A549 (cell line): ENCODE data around the gene ZNF821. TPM values are rescaled to one million over a fixed set of nuclear protein-coding genes. Genes with fewer than 3 reads are reported as not detected.
A peak's percentile ranks its signal among the peaks of the same experiment; 100 is the strongest.

Source experiments
- ATAC-seq, 2 experiments: fragments of 200-7000 bp in 1 of 2; fragments of >200 bp in 1 of 2; cut with Nextera tagmentation in 1 of 2; cut with Tn5 transposase in 1 of 2; 3 replicates each; pipeline versions ENCODE4 v1.8.0 to v1.9.1; 2018 to 2020; ENCODE audit warnings: mild to moderate bottlenecking in 1 of 2, moderate library complexity in 1 of 2
- CTCF ChIA-PET: fragments of 300-600 bp; sonication (Branson Sonifier 250); formaldehyde crosslinking; extraction: SDS; loops from one replicate; lab custom pipeline; 2021; ENCODE audit warnings: antibody characterized with exemption, inconsistent platforms; lab: Yijun Ruan, JAX
- POLR2A ChIA-PET: fragments of 350-600 bp; formaldehyde crosslinking; extraction: SDS; loops from one replicate; lab custom pipeline; 2021; ENCODE audit warnings: antibody characterized with exemption, inconsistent platforms; lab: Yijun Ruan, JAX
- DNase-seq, 2 experiments: peaks; one replicate each; pipeline versions ENCODE4 v3.0.0 to v3.0.0-alpha.2; 2011 to 2016; ENCODE audit warnings: low read depth in 1 of 2, low spot score in 1 of 2
- FAIRE-seq: peaks from 2 replicates; lab custom pipeline; 2011; peaks lifted over from hg19 to GRCh38; lab: Jason Lieb, UNC
- H3K27ac ChIP-seq, 2 experiments: fragments of >200 bp; sonication (Bioruptor Twin); formaldehyde crosslinking; 3 replicates each; pipeline ENCODE4 v1.5.1; 2016 to 2017
- H3K4me1 ChIP-seq: fragments of >200 bp; sonication (Bioruptor Twin); formaldehyde crosslinking; 3 replicates; pipeline ENCODE4 v1.6.1; 2016
- H3K4me2 ChIP-seq: fragments of >200 bp; sonication (Bioruptor Twin); formaldehyde crosslinking; 3 replicates; pipeline ENCODE4 v1.6.1; 2016
- H3K4me3 ChIP-seq: fragments of >200 bp; sonication (Bioruptor Twin); formaldehyde crosslinking; 3 replicates; pipeline ENCODE4 v1.5.1; 2016
- H3K9me3 ChIP-seq: fragments of >200 bp; sonication (Bioruptor Twin); formaldehyde crosslinking; 3 replicates; pipeline ENCODE4 v1.6.1; 2016
- BHLHE40 ChIP-seq: IDR thresholded peaks from 2 replicates; pipeline ENCODE4 v1.6.1; 2012; ENCODE audit warnings: low read depth, low read length, inconsistent platforms
- CBX8 ChIP-seq: fragments of 200-600 bp; sonication (generic); IDR thresholded peaks from 2 replicates; pipeline ENCODE4 v1.6.1; 2016
- CEBPB ChIP-seq, 2 experiments: fragments of >200 bp in 1 of 2; sonication (Bioruptor Twin) in 1 of 2; formaldehyde crosslinking in 1 of 2; IDR thresholded peaks; 2 replicates each; pipeline ENCODE4 v1.6.1; 2012 to 2016
- EHMT2 ChIP-seq: fragments of 200-600 bp; sonication (generic); IDR thresholded peaks from 2 replicates; pipeline ENCODE4 v1.6.1; 2016; ENCODE audit warnings: antibody characterized with exemption, low read depth, mild to moderate bottlenecking, moderate library complexity
- EP300 ChIP-seq, 2 experiments: fragments of >200 bp; sonication (Bioruptor Twin); formaldehyde crosslinking; IDR thresholded peaks; 2 replicates in 1 of 2; 3 replicates in 1 of 2; pipeline ENCODE4 v1.6.1; 2016 to 2017
- FOSB ChIP-seq: fragments of 250-450 bp; sonication (Bioruptor Pico); IDR thresholded peaks from 2 replicates; pipeline ENCODE4 v1.5.0; 2020; ENCODE audit warnings: mild to moderate bottlenecking, moderate library complexity
- FOSL2 ChIP-seq, 2 experiments: fragments of 450-650 bp in 1 of 2; fragments of >200 bp in 1 of 2; sonication (Bioruptor Twin) in 1 of 2; formaldehyde crosslinking; IDR thresholded peaks; 2 replicates each; pipeline versions ENCODE4 v1.5.0 to v1.6.1; 2016 to 2020; ENCODE audit warnings: mild to moderate bottlenecking in 1 of 2, moderate library complexity in 1 of 2
- GATA3 ChIP-seq: IDR thresholded peaks from 2 replicates; pipeline ENCODE4 v1.6.1; 2012; ENCODE audit warnings: borderline replicate concordance
- HDAC2 ChIP-seq: fragments of 200-600 bp; sonication (generic); IDR thresholded peaks from 2 replicates; pipeline ENCODE4 v1.6.1; 2016
- HOXB13 ChIP-seq: fragments of 250-450 bp; sonication (Bioruptor Pico); IDR thresholded peaks from 2 replicates; pipeline ENCODE4 v1.5.0; 2020; ENCODE audit warnings: low read depth, mild to moderate bottlenecking, moderate library complexity
- JUN ChIP-seq, 2 experiments: fragments of >200 bp; sonication (Bioruptor Twin); formaldehyde crosslinking; IDR thresholded peaks; 2 replicates in 1 of 2; 3 replicates in 1 of 2; pipeline ENCODE4 v1.6.1; 2016 to 2017
- JUNB ChIP-seq: fragments of >200 bp; sonication (Bioruptor Twin); formaldehyde crosslinking; IDR thresholded peaks from 2 replicates; pipeline ENCODE4 v1.6.1; 2016
- KDM5A ChIP-seq: fragments of 200-600 bp; sonication (generic); IDR thresholded peaks from 2 replicates; pipeline ENCODE4 v1.6.1; 2016; ENCODE audit warnings: antibody characterized with exemption, mild to moderate bottlenecking
- MAFK ChIP-seq: fragments of 450-650 bp; IDR thresholded peaks from 2 replicates; pipeline ENCODE4 v1.6.1; 2014; ENCODE audit not compliant: partially characterized antibody
- NFE2L2 ChIP-seq: fragments of 150-350 bp; conservative IDR thresholded peaks from 2 replicates; pipeline ENCODE4 v1.6.1; 2014; ENCODE audit warnings: low read length
- NPAS2 ChIP-seq: fragments of 250-450 bp; sonication (Bioruptor Pico); IDR thresholded peaks from 2 replicates; pipeline ENCODE4 v1.8.0; 2022; ENCODE audit warnings: mild to moderate bottlenecking, moderate library complexity, borderline replicate concordance
- PHF8 ChIP-seq: fragments of 200-600 bp; sonication (generic); IDR thresholded peaks from 2 replicates; pipeline ENCODE4 v1.6.1; 2016; ENCODE audit warnings: low read depth, mild to moderate bottlenecking, antibody characterized with exemption, moderate library complexity, borderline replicate concordance
- POLR2A ChIP-seq: IDR thresholded peaks from 2 replicates; pipeline ENCODE4 v1.6.1; 2012; ENCODE audit warnings: mild to moderate bottlenecking, low read length
- RFX5 ChIP-seq: fragments of 450-650 bp; IDR thresholded peaks from 2 replicates; pipeline ENCODE4 v1.7.1; 2014; ENCODE audit warnings: antibody characterized with exemption, mild to moderate bottlenecking, moderate library complexity
- RNF2 ChIP-seq: fragments of 200-600 bp; sonication (generic); IDR thresholded peaks from 2 replicates; pipeline ENCODE4 v1.6.1; 2016; ENCODE audit warnings: low read depth, mild to moderate bottlenecking, antibody characterized with exemption, moderate library complexity, borderline replicate concordance
- SREBF2 ChIP-seq: fragments of 450-650 bp; IDR thresholded peaks from 2 replicates; pipeline ENCODE4 v1.6.1; 2014; ENCODE audit warnings: mild to moderate bottlenecking, moderate library complexity
- TFCP2L1 ChIP-seq: fragments of 250-450 bp; sonication (Bioruptor Pico); IDR thresholded peaks from 2 replicates; pipeline ENCODE4 v1.5.0; 2021; ENCODE audit warnings: mild to moderate bottlenecking
- TP53 ChIP-seq: fragments of 250-450 bp; sonication (Bioruptor Pico); IDR thresholded peaks from 2 replicates; pipeline ENCODE4 v1.5.0; 2021; ENCODE audit warnings: mild to moderate bottlenecking, moderate library complexity
- ZC3H11A ChIP-seq: fragments of 450-650 bp; IDR thresholded peaks from 2 replicates; pipeline ENCODE4 v1.6.1; 2014; ENCODE audit warnings: antibody characterized with exemption, mild to moderate bottlenecking
- WGBS: methylation state at CpG from one replicate; pipeline ENCODE4 v1.1.6; 2017; ENCODE audit errors: missing lambda C conversion rate; 5-methylcytosine and 5-hydroxymethylcytosine counted together
- polyA plus RNA-seq, 4 experiments: library from polyadenylated mRNA; depleted of rRNA in 3 of 4; stranded (reverse); fragments of >200 nt; fragmentation: RNase III in 1 of 4; extraction: RNeasy Plus Mini Kit Qiagen cat#74134 plus additional on column Dnase treatment in 1 of 4; gene quantifications; 2 replicates in 3 of 4; 3 replicates in 1 of 4; pipeline ENCODE4 v1.2.3, GENCODE V29; 2011 to 2017
- TF ChIP-seq, protein P1 (sequence below): fragments of >200 bp; sonication (Bioruptor Twin); formaldehyde crosslinking; IDR thresholded peaks from 2 replicates; pipeline ENCODE4 v1.6.1; 2016
- TF ChIP-seq, protein P2 (sequence below): fragments of 150-350 bp; IDR thresholded peaks from 2 replicates; pipeline ENCODE4 v1.6.1; 2014; ENCODE audit warnings: low read depth, mild to moderate bottlenecking, low read length
- TF ChIP-seq, protein P3 (sequence below): fragments of 450-650 bp; IDR thresholded peaks from 2 replicates; pipeline ENCODE4 v1.6.1; 2014; ENCODE audit warnings: antibody characterized with exemption
- TF ChIP-seq, protein P4 (sequence below): fragments of >200 bp; sonication (Bioruptor Twin); formaldehyde crosslinking; IDR thresholded peaks from 3 replicates; pipeline ENCODE4 v1.5.1; 2016

Gene ZNF821
- polyA plus RNA-seq, 2 of the 4 experiments (the other 2 are of a cell fraction), result 3.8 to 4.5 TPM

DNA sequence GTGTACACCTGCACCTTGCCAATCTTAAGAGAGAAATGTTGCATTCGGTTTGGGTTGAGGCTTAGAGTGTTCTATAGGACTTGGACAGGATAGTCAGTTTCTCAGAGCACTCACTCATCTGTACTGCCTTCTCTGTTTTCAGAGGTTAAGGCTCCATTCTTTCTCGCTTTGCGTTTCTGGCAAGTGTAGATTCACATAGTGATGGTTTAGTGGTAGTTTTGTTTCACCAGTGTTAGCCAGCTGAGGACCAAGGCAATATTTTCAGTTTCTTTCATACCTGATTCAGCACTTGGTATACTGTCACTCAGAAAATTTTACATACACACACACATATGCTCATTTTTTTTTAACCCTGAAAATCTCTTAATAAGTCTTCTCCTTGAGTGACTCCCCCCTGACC is 36.9 kb downstream of the ZNF821 start:
- ChIA-PET CTCF (interaction anchor here (1.2 to 2.4 kb wide), 2 partner anchors 35 to 114 kb away, joined by 3 to 11 read pairs; no protein-coding TSS in a partner anchor), POLR2A (interaction anchor here (1.0 kb wide), 1 partner anchor 47 kb away, joined by 4 read pairs; no protein-coding TSS in a partner anchor)
- H3K4me1 ChIP-seq, result peaks cover 7% of the 10 kb centered on the region
- no peak for ATAC-seq
- WGBS, result 64% methylated on average over 3 of the region's 3 CpGs
- no peak for FAIRE-seq
- peak overlapping the region; percentile 99 for H3K4me2 ChIP-seq
- no peak overlapping the region for H3K27ac ChIP-seq
- DNase-seq, result no peak
- H3K4me3 ChIP-seq, result peak overlapping the region; percentile 99
- no peaks in the 10 kb centered on the region for H3K9me3 ChIP-seq
- no peak for TF ChIP-seq KDM5A
- no peak for TF ChIP-seq SREBF2
- TF ChIP-seq RFX5, result no peak
- TF ChIP-seq NPAS2 (CRISPR knock-in tag), result no peak
- no peak for TF ChIP-seq RNF2
- TF ChIP-seq, protein P1, sequence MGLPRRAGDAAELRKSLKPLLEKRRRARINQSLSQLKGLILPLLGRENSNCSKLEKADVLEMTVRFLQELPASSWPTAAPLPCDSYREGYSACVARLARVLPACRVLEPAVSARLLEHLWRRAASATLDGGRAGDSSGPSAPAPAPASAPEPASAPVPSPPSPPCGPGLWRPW, result no peak
- TF ChIP-seq HOXB13 (CRISPR knock-in tag), result no peak
- no peak for TF ChIP-seq HDAC2
- no peak for TF ChIP-seq TP53 (CRISPR knock-in tag)
- TF ChIP-seq NFE2L2, result no peak
- TF ChIP-seq BHLHE40, result no peak
- no peak for TF ChIP-seq PHF8
- no peak for TF ChIP-seq FOSB
- no peak for TF ChIP-seq TFCP2L1 (CRISPR knock-in tag)
- TF ChIP-seq JUN (IDR thresholded peaks at IDR 0.05), result no peak
- no peak for TF ChIP-seq JUNB

DNA sequence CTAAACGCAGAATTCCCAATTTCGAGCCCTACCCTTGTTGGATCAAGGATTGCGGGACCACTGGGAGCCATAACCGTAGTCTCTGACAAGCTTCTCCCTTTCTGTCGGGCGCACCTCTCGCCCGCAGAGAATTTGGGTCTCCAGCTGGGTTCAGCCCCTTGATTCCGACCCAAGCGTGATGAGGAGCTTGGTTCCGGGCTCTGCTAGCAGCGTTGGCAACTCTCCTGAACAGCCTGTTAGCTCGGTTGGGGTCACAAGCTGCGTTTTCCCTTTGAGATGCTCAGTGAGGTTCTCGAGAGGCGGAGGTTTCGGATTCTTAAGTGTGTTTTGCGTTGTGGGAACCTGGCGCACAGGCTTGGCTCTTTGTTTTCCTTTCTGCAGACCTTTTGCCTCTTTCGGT is 37.6 kb downstream of the ZNF821 start:
- no peak for FAIRE-seq

More for the DNA sequence above, 37.6 kb downstream of the ZNF821 start:
- peak overlapping the region; percentile 96 to 99 for H3K27ac ChIP-seq
- H3K4me2 ChIP-seq, result peak overlapping the region; percentile 99
- 6% methylated on average over 20 of the region's 20 CpGs for WGBS
- DNase-seq (no peak), ATAC-seq (peak in 1 of 2 experiments; percentile 11; a peak in 2 of 6 replicates)
- TF ChIP-seq, protein P2, sequence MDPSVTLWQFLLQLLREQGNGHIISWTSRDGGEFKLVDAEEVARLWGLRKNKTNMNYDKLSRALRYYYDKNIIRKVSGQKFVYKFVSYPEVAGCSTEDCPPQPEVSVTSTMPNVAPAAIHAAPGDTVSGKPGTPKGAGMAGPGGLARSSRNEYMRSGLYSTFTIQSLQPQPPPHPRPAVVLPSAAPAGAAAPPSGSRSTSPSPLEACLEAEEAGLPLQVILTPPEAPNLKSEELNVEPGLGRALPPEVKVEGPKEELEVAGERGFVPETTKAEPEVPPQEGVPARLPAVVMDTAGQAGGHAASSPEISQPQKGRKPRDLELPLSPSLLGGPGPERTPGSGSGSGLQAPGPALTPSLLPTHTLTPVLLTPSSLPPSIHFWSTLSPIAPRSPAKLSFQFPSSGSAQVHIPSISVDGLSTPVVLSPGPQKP, result no peak
- TF ChIP-seq, protein P3, sequence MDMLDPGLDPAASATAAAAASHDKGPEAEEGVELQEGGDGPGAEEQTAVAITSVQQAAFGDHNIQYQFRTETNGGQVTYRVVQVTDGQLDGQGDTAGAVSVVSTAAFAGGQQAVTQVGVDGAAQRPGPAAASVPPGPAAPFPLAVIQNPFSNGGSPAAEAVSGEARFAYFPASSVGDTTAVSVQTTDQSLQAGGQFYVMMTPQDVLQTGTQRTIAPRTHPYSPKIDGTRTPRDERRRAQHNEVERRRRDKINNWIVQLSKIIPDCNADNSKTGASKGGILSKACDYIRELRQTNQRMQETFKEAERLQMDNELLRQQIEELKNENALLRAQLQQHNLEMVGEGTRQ, result no peak
- TF ChIP-seq EP300 (IDR thresholded peaks at IDR 0.05), result no peak
- TF ChIP-seq POLR2A, result no peak
- no peak for TF ChIP-seq EHMT2
- no peak for TF ChIP-seq RFX5
- no peak for TF ChIP-seq NPAS2 (CRISPR knock-in tag)
- no peak for TF ChIP-seq GATA3
- TF ChIP-seq ZC3H11A, result no peak
- TF ChIP-seq, protein P4, sequence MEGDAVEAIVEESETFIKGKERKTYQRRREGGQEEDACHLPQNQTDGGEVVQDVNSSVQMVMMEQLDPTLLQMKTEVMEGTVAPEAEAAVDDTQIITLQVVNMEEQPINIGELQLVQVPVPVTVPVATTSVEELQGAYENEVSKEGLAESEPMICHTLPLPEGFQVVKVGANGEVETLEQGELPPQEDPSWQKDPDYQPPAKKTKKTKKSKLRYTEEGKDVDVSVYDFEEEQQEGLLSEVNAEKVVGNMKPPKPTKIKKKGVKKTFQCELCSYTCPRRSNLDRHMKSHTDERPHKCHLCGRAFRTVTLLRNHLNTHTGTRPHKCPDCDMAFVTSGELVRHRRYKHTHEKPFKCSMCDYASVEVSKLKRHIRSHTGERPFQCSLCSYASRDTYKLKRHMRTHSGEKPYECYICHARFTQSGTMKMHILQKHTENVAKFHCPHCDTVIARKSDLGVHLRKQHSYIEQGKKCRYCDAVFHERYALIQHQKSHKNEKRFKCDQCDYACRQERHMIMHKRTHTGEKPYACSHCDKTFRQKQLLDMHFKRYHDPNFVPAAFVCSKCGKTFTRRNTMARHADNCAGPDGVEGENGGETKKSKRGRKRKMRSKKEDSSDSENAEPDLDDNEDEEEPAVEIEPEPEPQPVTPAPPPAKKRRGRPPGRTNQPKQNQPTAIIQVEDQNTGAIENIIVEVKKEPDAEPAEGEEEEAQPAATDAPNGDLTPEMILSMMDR, result no peak
- no peak for TF ChIP-seq CBX8
- TF ChIP-seq MAFK, result no peak
- no peak for TF ChIP-seq CEBPB (IDR thresholded peaks at IDR 0.05)
- TF ChIP-seq FOSL2 (IDR thresholded peaks at IDR 0.05), result no peak
- no peak for TF ChIP-seq FOSL2 (CRISPR knock-in tag; IDR thresholded peaks at IDR 0.05)
- POLR2A ChIA-PET, result interaction anchor here (1.0 kb wide), 1 partner anchor 48 kb away, joined by 4 read pairs; no protein-coding TSS in a partner anchor
- H3K4me1 ChIP-seq, result peaks cover 7% of the 10 kb centered on the region
- H3K9me3 ChIP-seq, result no peaks in the 10 kb centered on the region
- H3K4me3 ChIP-seq, result peak overlapping the region; percentile 99
- CTCF ChIA-PET, result interaction anchor here (1.2 to 2.4 kb wide), 2 partner anchors 36 to 115 kb away, joined by 3 to 11 read pairs; no protein-coding TSS in a partner anchor
